ENCODE results near the gene LMX1A.

LMX1A gene

DNA sequence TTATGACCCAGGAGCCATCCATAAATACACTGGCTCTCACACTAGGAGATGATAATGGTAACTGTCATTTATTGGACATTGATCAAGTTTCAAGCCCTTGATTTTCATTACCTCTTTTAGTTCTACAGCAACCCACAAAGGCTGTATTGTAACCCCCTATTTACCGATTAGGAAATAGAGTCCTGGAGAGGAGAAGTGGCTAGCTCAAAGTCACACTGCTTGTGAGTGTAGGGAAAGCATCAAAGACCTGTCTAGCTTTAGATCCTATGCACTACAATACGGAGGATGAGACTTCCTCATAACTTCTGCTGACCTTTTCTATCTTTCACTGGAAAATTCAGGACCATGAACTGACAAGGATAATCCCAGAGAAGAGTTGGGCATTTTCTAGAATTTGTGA lies 115.2 kb downstream of the LMX1A start:
- Mint-ChIP-seq H3K9me3 (no peaks in the 10 kb centered on the region), H3K4me1 (ENCODE audit: low read depth) (no peaks in the 10 kb centered on the region), H3K36me3 (ENCODE audit: low read depth) (no peaks in the 10 kb centered on the region), H3K27ac (no peak overlapping the region), H3K4me3 (no peak overlapping the region), H3K27me3 (ENCODE audit: low read depth) (peaks cover 26% of the 10 kb centered on the region)

DNA sequence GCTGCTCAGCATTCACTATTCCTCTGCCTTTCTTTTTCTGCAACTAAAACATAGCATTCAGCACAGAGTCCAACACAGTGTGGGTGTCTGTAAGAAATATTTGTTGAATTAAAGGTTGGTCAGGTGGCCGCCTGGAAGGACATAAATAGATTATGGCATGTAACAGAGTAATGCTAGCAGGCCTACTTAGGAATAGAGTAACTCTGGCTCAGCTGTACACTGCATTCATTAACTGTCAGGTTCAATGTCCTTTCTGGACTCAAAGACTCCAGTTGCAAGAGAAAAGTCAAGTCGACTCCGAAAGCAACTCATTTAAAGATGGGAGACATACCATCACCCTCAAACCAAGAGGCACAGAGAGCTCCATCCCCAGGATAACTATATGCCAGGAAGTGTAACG lies 116.0 kb downstream of the LMX1A start:
- Mint-ChIP-seq H3K4me3 (no peak overlapping the region), H3K4me1 (ENCODE audit: low read depth) (no peaks in the 10 kb centered on the region), H3K27me3 (ENCODE audit: low read depth) (peaks cover 34% of the 10 kb centered on the region), H3K9me3 (no peaks in the 10 kb centered on the region), H3K36me3 (ENCODE audit: low read depth) (no peaks in the 10 kb centered on the region), H3K27ac (no peak overlapping the region)

DNA sequence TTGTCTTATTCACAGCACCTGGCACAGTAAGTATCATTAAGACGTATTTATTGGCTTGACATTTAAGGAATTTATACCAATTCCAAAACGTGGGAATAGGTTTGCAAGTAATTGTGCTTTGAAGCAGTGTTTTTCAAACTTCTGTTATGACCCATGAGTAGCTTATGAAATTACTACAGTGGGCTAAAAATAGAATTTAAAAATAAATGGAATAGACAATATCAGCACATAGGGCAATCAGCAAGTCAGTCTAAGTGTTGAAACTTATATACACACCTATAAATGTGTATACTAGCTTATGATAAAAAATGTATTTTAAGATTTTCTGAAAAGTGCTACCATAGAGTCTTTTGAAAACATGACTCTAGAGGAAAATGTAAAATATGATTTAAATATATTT lies 116.6 kb downstream of the LMX1A start:
- no peaks in the 10 kb centered on the region for H3K9me3 Mint-ChIP-seq
- H3K27ac Mint-ChIP-seq = no peak overlapping the region
- no peaks in the 10 kb centered on the region for H3K4me1 Mint-ChIP-seq (ENCODE audit: low read depth)
- no peak overlapping the region for H3K4me3 Mint-ChIP-seq
- H3K36me3 Mint-ChIP-seq (ENCODE audit: low read depth) = no peaks in the 10 kb centered on the region
- peaks cover 38% of the 10 kb centered on the region for H3K27me3 Mint-ChIP-seq (ENCODE audit: low read depth)

DNA sequence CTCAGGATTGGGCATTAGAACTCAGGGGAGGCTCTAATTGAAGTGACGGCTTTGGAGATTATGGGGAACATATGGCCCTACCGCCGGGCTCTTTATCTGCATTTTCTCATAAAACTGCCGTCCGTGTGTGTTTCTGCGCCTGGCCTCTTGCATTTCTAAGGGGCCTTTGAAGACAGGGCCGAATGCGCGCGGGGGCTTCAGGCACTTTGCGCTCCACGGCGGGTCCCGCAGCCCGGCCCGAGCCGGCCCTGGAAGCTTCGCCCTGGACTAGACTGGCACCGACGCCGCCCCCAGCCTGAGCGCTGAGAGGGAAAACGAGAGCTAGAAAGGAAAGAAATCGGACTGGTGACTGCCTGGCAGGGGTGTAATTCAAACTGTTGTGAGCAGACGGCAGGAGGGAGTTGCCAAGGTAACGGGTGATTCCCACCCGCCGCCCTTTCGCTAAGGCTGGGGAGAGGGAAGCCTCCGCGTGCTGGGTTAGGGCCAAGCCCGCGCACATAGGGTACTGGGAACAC lies 120.7 kb downstream of the LMX1A start:
- Mint-ChIP-seq H3K27ac (no peak overlapping the region), H3K27me3 (ENCODE audit: low read depth) (peaks cover 61% of the 10 kb centered on the region), H3K36me3 (ENCODE audit: low read depth) (no peaks in the 10 kb centered on the region), H3K9me3 (no peaks in the 10 kb centered on the region), H3K4me1 (ENCODE audit: low read depth) (no peaks in the 10 kb centered on the region), H3K4me3 (no peak overlapping the region)

DNA sequence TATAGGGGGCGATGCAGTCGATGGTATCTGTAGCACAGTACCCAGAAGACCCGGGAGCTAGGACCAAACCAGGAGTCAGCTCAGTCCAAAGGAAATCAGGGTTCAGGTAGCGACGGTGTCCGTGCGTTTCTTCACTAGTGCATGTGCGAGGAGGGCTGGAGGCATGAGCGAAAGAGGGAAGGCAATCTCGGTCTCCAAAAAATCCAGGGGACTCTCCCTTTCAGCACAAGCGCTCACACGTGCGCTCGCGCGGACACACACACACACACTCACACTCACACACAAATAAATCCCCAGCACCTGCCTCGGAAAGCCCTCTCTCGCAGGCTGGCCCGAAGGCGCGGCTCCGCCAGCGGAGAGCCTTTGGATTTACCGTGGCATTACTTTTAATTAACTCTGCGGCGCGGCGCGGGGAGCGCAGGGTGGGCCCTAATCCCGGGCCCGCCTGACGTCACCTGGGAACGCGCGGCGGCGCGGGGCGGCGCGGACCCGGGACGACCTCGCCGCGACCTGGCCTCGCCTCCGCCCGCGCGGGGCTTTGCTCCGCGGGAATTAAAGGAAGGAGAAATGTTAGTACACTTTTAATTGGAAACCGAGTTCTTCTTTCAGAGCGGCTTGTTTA lies 121.2 kb downstream of the LMX1A start:
- Mint-ChIP-seq H3K27me3 (ENCODE audit: low read depth) (peaks cover 58% of the 10 kb centered on the region), H3K4me3 (no peak overlapping the region), H3K27ac (no peak overlapping the region), H3K36me3 (ENCODE audit: low read depth) (no peaks in the 10 kb centered on the region), H3K9me3 (no peaks in the 10 kb centered on the region), H3K4me1 (ENCODE audit: low read depth) (no peaks in the 10 kb centered on the region)

DNA sequence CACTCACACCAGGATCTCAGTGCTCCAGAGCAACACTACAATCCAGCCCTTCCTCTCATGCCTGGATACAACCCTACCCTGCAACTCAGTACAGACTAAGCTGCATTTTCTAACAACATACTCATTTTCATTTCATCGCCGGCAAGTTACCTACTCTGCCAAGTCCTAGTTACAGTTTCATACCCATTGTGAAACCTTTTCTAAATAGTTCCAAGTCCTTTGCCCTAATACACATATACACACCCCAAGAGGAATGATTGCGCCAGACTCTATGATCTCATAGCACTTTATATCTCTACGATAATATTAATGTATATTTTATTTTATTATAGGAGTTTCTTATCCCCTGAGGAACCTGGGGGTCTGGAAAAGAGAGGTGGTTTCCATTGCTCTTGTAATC lies 122.4 kb downstream of the LMX1A start:
- Mint-ChIP-seq H3K27me3 (ENCODE audit: low read depth) (peaks cover 57% of the 10 kb centered on the region), H3K9me3 (no peaks in the 10 kb centered on the region), H3K27ac (no peak overlapping the region), H3K4me1 (ENCODE audit: low read depth) (no peaks in the 10 kb centered on the region), H3K4me3 (no peak overlapping the region), H3K36me3 (ENCODE audit: low read depth) (no peaks in the 10 kb centered on the region)

DNA sequence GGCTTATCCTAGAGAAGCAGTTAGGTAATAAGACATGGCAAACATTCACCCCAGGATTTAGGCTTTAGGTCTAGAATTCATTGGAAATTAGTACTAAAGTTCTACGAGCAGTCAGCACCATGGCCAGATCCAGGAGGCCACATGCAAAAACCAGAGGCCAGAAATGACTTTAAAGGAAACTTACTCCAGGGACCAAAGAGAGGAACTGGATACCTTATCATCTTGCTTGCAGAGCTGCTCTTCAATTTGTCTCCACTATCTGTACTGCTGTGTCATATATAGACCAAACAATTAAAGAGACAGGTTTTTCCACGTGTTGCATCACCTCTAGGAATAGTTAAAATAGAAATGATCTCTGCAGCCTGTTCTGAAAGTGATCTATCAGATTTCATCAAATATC lies 127.8 kb downstream of the LMX1A start:
- Mint-ChIP-seq H3K27me3 (ENCODE audit: low read depth) (peaks cover 11% of the 10 kb centered on the region), H3K4me1 (ENCODE audit: low read depth) (no peaks in the 10 kb centered on the region), H3K4me3 (no peak overlapping the region), H3K27ac (no peak overlapping the region), H3K9me3 (no peaks in the 10 kb centered on the region), H3K36me3 (ENCODE audit: low read depth) (no peaks in the 10 kb centered on the region)

DNA sequence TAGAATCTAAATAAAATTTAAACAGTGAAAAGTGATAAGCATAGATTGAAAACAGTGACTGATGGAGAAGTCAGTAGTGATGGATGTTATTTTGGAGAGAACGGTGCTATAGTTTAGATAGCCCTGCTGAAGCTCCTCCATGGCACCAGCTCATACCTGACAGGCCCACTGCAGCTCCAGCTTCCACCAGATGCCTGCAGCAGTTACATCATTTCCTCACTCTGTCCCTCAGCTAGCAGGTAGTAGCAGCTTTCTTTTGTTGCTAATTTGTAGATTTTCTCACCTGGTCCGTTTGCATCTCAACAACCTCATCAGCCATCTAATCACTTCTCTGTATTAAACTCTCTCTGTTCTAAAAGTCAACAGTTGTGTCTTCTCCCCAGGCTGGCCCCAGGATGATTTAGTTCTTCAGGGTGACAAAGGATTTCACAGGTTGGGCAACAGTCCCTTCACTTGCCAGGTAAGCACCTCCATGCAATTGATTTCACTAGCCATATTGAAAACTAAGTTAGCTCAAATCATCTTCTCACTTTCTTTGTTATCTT lies 128.3 kb downstream of the LMX1A start:
- H3K9me3 Mint-ChIP-seq = no peaks in the 10 kb centered on the region
- H3K4me3 Mint-ChIP-seq = no peak overlapping the region
- H3K4me1 Mint-ChIP-seq (ENCODE audit: low read depth) = no peaks in the 10 kb centered on the region
- no peak overlapping the region for H3K27ac Mint-ChIP-seq
- peaks cover 6% of the 10 kb centered on the region for H3K27me3 Mint-ChIP-seq (ENCODE audit: low read depth)
- no peaks in the 10 kb centered on the region for H3K36me3 Mint-ChIP-seq (ENCODE audit: low read depth)

DNA sequence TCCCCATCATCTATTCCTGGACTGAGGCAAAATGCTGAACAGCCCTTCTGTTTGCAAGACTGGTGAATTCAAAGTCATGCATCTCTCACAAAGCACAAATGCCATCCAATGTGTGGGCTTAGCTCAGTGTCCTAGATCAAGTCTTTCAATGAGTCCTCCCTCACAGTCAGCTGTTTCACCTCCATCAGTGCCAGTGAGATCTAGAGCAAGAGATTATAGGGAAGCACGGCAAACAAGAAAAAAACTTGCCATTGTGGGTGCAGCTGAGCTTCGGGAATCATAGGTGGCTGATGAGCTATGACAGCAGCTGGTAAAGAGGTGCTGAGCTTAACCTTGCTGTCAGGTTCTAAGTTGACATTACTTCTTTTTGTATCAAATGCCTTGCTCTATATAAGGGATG lies 130.2 kb downstream of the LMX1A start:
- Mint-ChIP-seq H3K27me3 (ENCODE audit: low read depth) (no peaks in the 10 kb centered on the region), H3K27ac (no peak overlapping the region), H3K36me3 (ENCODE audit: low read depth) (no peaks in the 10 kb centered on the region), H3K4me1 (ENCODE audit: low read depth) (no peaks in the 10 kb centered on the region), H3K4me3 (no peak overlapping the region), H3K9me3 (no peaks in the 10 kb centered on the region)

DNA sequence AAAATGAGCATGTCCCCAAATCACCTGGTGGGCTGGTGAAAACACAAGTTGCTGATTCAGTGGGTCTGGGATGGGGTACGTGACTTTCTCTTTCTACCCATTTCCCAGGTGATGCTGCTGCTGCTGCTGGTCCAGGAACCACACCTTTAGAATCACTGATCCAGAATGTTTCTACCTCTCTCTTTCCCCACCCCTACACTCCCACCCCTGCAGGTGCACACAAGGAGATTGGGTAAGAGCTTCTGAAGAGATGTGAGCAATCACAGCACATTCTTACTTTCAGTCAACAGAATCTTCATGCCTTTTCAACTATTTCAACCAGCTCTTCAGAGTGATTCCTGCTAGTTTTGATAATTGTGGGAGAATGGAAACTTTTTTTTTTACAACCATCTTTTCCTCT lies 130.9 kb downstream of the LMX1A start:
- Mint-ChIP-seq H3K9me3 (no peaks in the 10 kb centered on the region), H3K27ac (no peak overlapping the region), H3K4me1 (ENCODE audit: low read depth) (no peaks in the 10 kb centered on the region), H3K36me3 (ENCODE audit: low read depth) (no peaks in the 10 kb centered on the region), H3K27me3 (ENCODE audit: low read depth) (no peaks in the 10 kb centered on the region), H3K4me3 (no peak overlapping the region)

DNA sequence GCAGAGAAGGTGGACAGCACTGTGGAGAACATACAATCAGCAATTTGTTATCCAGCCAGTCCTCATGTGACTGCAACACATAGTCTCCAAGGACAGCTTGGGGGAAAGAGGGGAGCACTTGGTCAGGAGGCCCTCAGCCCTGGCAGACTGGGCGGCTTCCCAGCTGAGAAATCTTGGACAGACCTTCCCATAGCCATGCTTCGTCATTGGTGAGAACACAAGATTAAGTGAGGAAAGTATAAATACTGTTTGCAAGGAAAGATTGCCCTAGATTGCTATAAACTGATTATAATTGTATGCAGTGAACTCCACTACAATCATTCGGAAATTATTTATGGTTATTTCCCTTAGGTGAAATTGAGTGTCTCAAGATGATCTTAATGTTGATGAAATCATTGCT lies 131.5 kb downstream of the LMX1A start:
- Mint-ChIP-seq H3K27me3 (ENCODE audit: low read depth) (no peaks in the 10 kb centered on the region), H3K9me3 (no peaks in the 10 kb centered on the region), H3K36me3 (ENCODE audit: low read depth) (no peaks in the 10 kb centered on the region), H3K4me1 (ENCODE audit: low read depth) (no peaks in the 10 kb centered on the region), H3K4me3 (no peak overlapping the region), H3K27ac (no peak overlapping the region)

DNA sequence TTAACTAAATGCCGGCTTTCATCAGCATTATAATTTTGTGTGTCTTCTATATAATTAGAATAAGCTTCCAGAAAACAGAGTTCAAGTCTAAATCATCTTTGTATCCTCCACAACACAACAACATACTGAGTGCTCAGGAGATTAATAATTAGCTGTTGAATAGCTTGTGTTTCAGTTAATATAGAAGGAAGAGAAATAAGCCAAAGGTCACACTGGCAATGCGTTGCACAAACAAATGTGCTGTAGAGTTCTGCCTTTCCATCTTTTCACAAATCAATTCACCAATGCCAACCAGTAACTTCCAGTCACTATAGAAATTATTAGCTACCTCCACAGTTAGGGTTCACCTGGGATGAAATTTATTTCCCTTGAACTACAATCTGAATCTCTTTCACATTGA lies 132.0 kb downstream of the LMX1A start:
- H3K36me3 Mint-ChIP-seq (ENCODE audit: low read depth) = no peaks in the 10 kb centered on the region
- H3K27ac Mint-ChIP-seq = no peak overlapping the region
- H3K4me3 Mint-ChIP-seq = no peak overlapping the region
- no peaks in the 10 kb centered on the region for H3K4me1 Mint-ChIP-seq (ENCODE audit: low read depth)
- H3K27me3 Mint-ChIP-seq (ENCODE audit: low read depth) = no peaks in the 10 kb centered on the region
- H3K9me3 Mint-ChIP-seq = no peaks in the 10 kb centered on the region

DNA sequence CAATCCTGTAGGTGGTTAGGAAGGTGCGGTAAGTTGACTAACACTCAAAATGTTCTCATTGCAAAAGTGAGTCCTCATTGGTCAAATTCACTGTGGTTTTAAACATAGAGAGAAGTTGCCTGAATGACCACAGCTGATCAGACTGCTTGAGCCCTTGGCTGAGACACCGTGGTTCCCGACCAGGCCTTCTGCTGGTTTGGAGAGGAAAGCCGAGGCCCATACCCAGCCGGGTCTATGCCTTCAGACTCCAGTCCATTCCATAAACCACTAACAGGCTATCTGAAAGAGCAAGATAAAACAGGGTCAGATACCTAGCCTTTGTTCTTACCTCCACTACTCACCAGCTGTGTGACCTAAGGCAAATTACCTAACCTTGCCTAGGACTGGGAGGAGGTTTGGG lies 133.9 kb downstream of the LMX1A start:
- Mint-ChIP-seq H3K27me3 (ENCODE audit: low read depth) (no peaks in the 10 kb centered on the region), H3K9me3 (no peaks in the 10 kb centered on the region), H3K4me3 (no peak overlapping the region), H3K27ac (no peak overlapping the region), H3K36me3 (ENCODE audit: low read depth) (no peaks in the 10 kb centered on the region), H3K4me1 (ENCODE audit: low read depth) (no peaks in the 10 kb centered on the region)

DNA sequence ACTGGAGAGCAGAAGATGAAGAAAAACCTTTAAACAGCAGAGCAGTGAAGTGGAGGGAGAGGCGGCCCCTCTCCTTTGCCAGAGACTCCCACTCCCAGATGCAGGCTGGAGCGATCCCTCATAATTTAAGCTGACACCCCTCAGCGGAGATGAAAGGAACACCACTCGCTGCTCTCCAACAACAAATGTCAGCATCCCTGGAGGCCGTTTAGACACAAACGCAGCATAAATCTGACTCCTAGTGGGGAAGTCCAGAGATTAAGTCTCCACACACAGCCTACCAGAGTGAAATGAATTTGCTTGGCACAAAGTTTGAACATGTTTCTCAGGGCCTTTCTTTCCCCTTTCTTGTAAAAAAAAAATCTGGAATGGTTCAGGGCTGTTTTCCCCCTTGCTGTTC lies 137.8 kb downstream of the LMX1A start:
- Mint-ChIP-seq H3K36me3 (ENCODE audit: low read depth) (no peaks in the 10 kb centered on the region), H3K4me1 (ENCODE audit: low read depth) (no peaks in the 10 kb centered on the region), H3K27ac (no peak overlapping the region), H3K4me3 (no peak overlapping the region), H3K9me3 (no peaks in the 10 kb centered on the region), H3K27me3 (ENCODE audit: low read depth) (no peaks in the 10 kb centered on the region)

DNA sequence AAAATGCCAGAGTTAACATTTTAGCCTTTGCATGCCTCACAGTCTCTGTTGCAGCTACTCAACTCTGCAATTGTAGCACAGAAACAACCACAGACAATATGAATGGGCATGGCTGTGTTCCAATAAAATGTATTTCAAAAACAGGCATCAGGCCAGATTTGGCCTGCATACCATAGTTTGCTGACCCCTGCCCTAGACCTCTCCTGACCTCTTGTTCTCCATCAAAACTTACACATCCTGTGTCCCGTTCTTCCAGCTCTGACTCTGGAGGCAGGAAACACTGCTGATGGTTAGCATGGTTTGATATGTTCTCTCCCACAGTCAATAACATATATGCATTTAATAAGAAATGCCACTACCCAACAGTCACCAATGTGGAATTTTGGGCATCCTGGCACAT lies 138.6 kb downstream of the LMX1A start:
- Mint-ChIP-seq H3K27me3 (ENCODE audit: low read depth) (no peaks in the 10 kb centered on the region), H3K9me3 (no peaks in the 10 kb centered on the region), H3K4me1 (ENCODE audit: low read depth) (no peaks in the 10 kb centered on the region), H3K27ac (no peak overlapping the region), H3K4me3 (no peak overlapping the region), H3K36me3 (ENCODE audit: low read depth) (no peaks in the 10 kb centered on the region)

DNA sequence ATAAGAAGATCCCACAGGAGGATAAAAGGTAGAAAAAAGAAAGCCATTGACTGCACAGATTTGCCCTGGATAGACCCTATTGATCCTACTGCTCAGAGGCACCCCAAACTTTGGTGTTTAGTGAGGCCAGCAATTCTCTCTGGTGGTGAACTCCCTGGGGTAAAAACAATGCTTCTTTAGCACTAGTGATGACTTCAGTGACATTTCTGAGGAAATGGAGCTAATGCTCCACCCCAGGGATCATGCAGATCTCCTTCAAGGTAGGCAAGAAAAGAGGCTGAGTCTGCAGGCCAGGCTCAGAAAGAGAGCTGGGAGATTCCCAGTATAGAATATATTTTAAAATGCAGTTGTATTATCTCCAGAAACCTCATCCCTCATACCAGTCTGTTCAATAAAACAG lies 140.3 kb downstream of the LMX1A start:
- no peak overlapping the region for H3K4me3 Mint-ChIP-seq
- H3K36me3 Mint-ChIP-seq (ENCODE audit: low read depth) = no peaks in the 10 kb centered on the region
- H3K9me3 Mint-ChIP-seq = no peaks in the 10 kb centered on the region
- no peak overlapping the region for H3K27ac Mint-ChIP-seq
- H3K27me3 Mint-ChIP-seq (ENCODE audit: low read depth) = no peaks in the 10 kb centered on the region
- H3K4me1 Mint-ChIP-seq (ENCODE audit: low read depth) = no peaks in the 10 kb centered on the region
